K562 (cell line): ENCODE measurements around the gene CCN5.

ENCODE experiments used
- CBX2 ChIP-seq: fragments of 200-600 bp; sonication (generic); IDR thresholded peaks from one replicate; pipeline ENCODE4 v1.6.1; 2012; ENCODE audit warnings: mild to moderate bottlenecking, low read length, inconsistent platforms; ENCODE audit not compliant: insufficient read depth, poor library complexity, severe bottlenecking
- ERF ChIP-seq: fragments of 450-650 bp; formaldehyde crosslinking; IDR thresholded peaks from 2 replicates; pipeline ENCODE4 v1.4.0; 2020; ENCODE audit warnings: mild to moderate bottlenecking, mixed read lengths
- HCFC1 ChIP-seq: IDR thresholded peaks from 2 replicates; pipeline ENCODE4 v1.6.1; 2012; ENCODE audit warnings: low read depth, low read length, improper control_type of control experiment
- HDAC2 ChIP-seq: fragments of 450-650 bp; IDR thresholded peaks from 2 replicates; pipeline ENCODE4 v1.6.1; 2016; ENCODE audit warnings: mild to moderate bottlenecking
- MXI1 ChIP-seq: IDR thresholded peaks from 2 replicates; pipeline ENCODE4 v1.6.1; 2011; ENCODE audit warnings: low read depth, mild to moderate bottlenecking, improper control_type of control experiment, low read length
- NCOA2 ChIP-seq, 2 experiments: fragments of 450-650 bp; IDR thresholded peaks; 2 replicates each; pipeline ENCODE4 v1.6.1; 2018; ENCODE audit warnings: mild to moderate bottlenecking in 2 of 2, moderate library complexity in 1 of 2; ENCODE audit not compliant: partially characterized antibody in 2 of 2
- POLR2A ChIP-seq: fragments of 450-650 bp; conservative IDR thresholded peaks from 2 replicates; pipeline ENCODE4 v1.6.1; 2016
- RUNX1 ChIP-seq: sonication (generic); IDR thresholded peaks from 2 replicates; pipeline ENCODE4 v1.6.1; 2016; ENCODE audit warnings: antibody characterized with exemption, low read depth
- TEAD4 ChIP-seq, 2 experiments: sonication (generic) in 1 of 2; formaldehyde crosslinking in 1 of 2; IDR thresholded peaks; 2 replicates each; pipeline versions ENCODE4 v1.6.1 to v1.8.0; 2012 to 2022; ENCODE audit warnings: borderline replicate concordance in 1 of 2, inconsistent platforms in 1 of 2, low read length in 1 of 2, mild to moderate bottlenecking in 1 of 2, missing genetic modification reagents in 1 of 2
- ZNF133 ChIP-seq: fragments of 250-450 bp; sonication (Bioruptor Pico); IDR thresholded peaks from 2 replicates; pipeline ENCODE4 v1.4.0; 2020; ENCODE audit warnings: mild to moderate bottlenecking
- ZNF217 ChIP-seq: sonication (generic); formaldehyde crosslinking; IDR thresholded peaks from 2 replicates; pipeline ENCODE4 v1.8.0; 2022; ENCODE audit warnings: mild to moderate bottlenecking, missing genetic modification reagents
- ZNF75A ChIP-seq: fragments of 450-650 bp; formaldehyde crosslinking; IDR thresholded peaks from 2 replicates; pipeline ENCODE4 v1.4.0; 2020; ENCODE audit warnings: mild to moderate bottlenecking
- TF ChIP-seq, protein P1 (sequence below): sonication (generic); formaldehyde crosslinking; IDR thresholded peaks from 2 replicates; pipeline ENCODE4 v1.8.1; 2023; ENCODE audit warnings: mild to moderate bottlenecking, missing genetic modification reagents
- TF ChIP-seq, protein P2 (sequence below), 2 experiments: fragments of 450-650 bp; IDR thresholded peaks; 2 replicates each; pipeline ENCODE4 v1.6.1; 2016

DNA sequence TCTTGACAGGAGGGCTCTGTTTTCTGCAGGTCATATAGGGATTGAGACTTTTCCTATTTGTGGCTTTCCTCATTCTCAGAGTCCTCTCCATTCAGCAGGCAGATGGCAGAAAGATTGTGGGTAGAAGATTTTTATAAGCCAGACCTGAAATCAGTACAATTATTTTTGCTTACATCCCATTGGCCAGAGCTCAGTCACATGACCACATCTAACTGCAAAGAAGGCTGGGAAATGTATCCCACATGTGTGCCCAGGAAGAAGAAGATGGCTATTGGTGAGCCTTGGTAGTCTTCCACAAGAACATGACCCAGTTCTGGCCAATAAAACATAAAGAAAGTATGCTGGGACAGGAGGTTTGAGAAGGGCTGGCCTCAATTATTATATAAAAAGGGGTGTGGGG is 21.5 kb upstream of the CCN5 start:
- TF ChIP-seq HDAC2 (no peak), ZNF133 (no peak), CBX2 (no peak), MXI1 (no peak), ZNF217 (CRISPR knock-in tag) (no peak), RUNX1 (no peak), NCOA2 (IDR thresholded peaks at IDR 0.05; ENCODE audit: partially characterized antibody in 2 of 2) (no peak), ERF (CRISPR knock-in tag) (no peak), POLR2A (no peak), HCFC1 (no peak), TEAD4 (IDR thresholded peaks at IDR 0.05; ENCODE audit: low read length) (no peak), TEAD4 (CRISPR knock-in tag; IDR thresholded peaks at IDR 0.05; ENCODE audit: borderline replicate concordance) (no peak), ZNF75A (CRISPR knock-in tag) (no peak)
- TF ChIP-seq, protein P1, sequence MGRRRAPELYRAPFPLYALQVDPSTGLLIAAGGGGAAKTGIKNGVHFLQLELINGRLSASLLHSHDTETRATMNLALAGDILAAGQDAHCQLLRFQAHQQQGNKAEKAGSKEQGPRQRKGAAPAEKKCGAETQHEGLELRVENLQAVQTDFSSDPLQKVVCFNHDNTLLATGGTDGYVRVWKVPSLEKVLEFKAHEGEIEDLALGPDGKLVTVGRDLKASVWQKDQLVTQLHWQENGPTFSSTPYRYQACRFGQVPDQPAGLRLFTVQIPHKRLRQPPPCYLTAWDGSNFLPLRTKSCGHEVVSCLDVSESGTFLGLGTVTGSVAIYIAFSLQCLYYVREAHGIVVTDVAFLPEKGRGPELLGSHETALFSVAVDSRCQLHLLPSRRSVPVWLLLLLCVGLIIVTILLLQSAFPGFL (CRISPR knock-in tag): no peak
- TF ChIP-seq, protein P2, sequence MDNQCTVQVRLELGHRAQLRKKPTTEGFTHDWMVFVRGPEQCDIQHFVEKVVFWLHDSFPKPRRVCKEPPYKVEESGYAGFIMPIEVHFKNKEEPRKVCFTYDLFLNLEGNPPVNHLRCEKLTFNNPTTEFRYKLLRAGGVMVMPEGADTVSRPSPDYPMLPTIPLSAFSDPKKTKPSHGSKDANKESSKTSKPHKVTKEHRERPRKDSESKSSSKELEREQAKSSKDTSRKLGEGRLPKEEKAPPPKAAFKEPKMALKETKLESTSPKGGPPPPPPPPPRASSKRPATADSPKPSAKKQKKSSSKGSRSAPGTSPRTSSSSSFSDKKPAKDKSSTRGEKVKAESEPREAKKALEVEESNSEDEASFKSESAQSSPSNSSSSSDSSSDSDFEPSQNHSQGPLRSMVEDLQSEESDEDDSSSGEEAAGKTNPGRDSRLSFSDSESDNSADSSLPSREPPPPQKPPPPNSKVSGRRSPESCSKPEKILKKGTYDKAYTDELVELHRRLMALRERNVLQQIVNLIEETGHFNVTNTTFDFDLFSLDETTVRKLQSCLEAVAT (IDR thresholded peaks at IDR 0.05): no peak
